ENCODE data around the gene BCKDHB.

- TF ChIP-seq REST (IDR thresholded peaks at IDR 0.05; ENCODE audit: insufficient replicate concordance, low read depth) = no peak
- no peak for TF ChIP-seq CTCF (IDR thresholded peaks at IDR 0.05; ENCODE audit: insufficient read depth, low read length)
- TF ChIP-seq GABPA (IDR thresholded peaks at IDR 0.05; ENCODE audit: low read depth) = no peak
- no peak for TF ChIP-seq POLR2AphosphoS5 (IDR thresholded peaks at IDR 0.05; ENCODE audit: low read depth)
- no peak for TF ChIP-seq SPI1 (IDR thresholded peaks at IDR 0.05; ENCODE audit: borderline replicate concordance, low read depth)
Measured at GRCh38 chr6:80091506-80091905, 15.0 kb upstream of the BCKDHB start.

All from HL-60 (cell line).